A673 (cell line): Measurements from ENCODE around the gene PREX1.

Experiments
- CTCF ChIP-seq: fragments of 300-800, 200-600 bp; sonication (generic); conservative IDR thresholded peaks from 2 replicates; pipeline ENCODE4 v1.5.1; 2017; ENCODE audit warnings: low read depth, mild to moderate bottlenecking, antibody characterized with exemption, low read length, moderate library complexity, mixed read lengths
- EZH2 ChIP-seq: fragments of 200-600 bp; sonication (generic); IDR thresholded peaks from 2 replicates; pipeline ENCODE4 v1.6.1; 2017; ENCODE audit warnings: borderline replicate concordance, low read depth, mild to moderate bottlenecking, mixed read lengths, antibody characterized with exemption, low read length; ENCODE audit not compliant: poor library complexity, severe bottlenecking

- TF ChIP-seq CTCF (no peak), EZH2 (no peak)
Measured at GRCh38 chr20:48618052-48618451, 209.7 kb downstream of the PREX1 start.
